ENCODE results near the gene LY86.

LY86 gene

GRCh38 chr6:6689400-6690143, 101.1 kb downstream of the LY86 start:
- ChIA-PET POLR2A (no interaction called here), CTCF (no interaction called here)
- H3K27ac ChIP-seq (ENCODE audit: insufficient read depth in 1 of 2, low read depth in 1 of 2, low read length in 2 of 2, poor library complexity in 1 of 2, severe bottlenecking in 2 of 2), result no peak overlapping the region
- no peaks in the 10 kb centered on the region for H3K27me3 ChIP-seq (replicated peaks in 2 of 5; ENCODE audit: control insufficient read depth in 4 of 5, insufficient read depth in 5 of 5, low read length in 4 of 5)
- peaks cover 0 to 16% (median 12%) of the 10 kb centered on the region in 5 experiments for H3K9me3 ChIP-seq (ENCODE audit: control extremely low read depth in 1 of 5, control insufficient read depth in 4 of 5, insufficient read depth in 2 of 5, low read depth in 1 of 5, low read length in 4 of 5)
- H3K4me1 ChIP-seq (ENCODE audit: control extremely low read depth in 1 of 4, control insufficient read depth in 4 of 4, insufficient read depth in 4 of 4, low read length in 3 of 4), result peaks cover 0 to 60% (median 29%) of the 10 kb centered on the region in 4 experiments
- no peak overlapping the region for H3K4me3 ChIP-seq (ENCODE audit: control insufficient read depth in 1 of 7, extremely low read depth in 1 of 7, insufficient read depth in 4 of 7, low read depth in 2 of 7, low read length in 6 of 7)
- 75% methylated on average over 2 of the region's 2 CpGs for WGBS (ENCODE audit: insufficient coverage)
- peak in 1 of 3 donors; percentile 53 for DNase-seq
- no peaks in the 10 kb centered on the region for H3K36me3 ChIP-seq (ENCODE audit: control insufficient read depth in 4 of 4, insufficient read depth in 4 of 4, low read length in 3 of 4)

- ChIA-PET CTCF (no interaction called here), POLR2A (no interaction called here)
- peaks cover 0 to 16% (median 12%) of the 10 kb centered on the region in 5 experiments for H3K9me3 ChIP-seq (ENCODE audit: control extremely low read depth in 1 of 5, control insufficient read depth in 4 of 5, insufficient read depth in 2 of 5, low read depth in 1 of 5, low read length in 4 of 5)
- 95% methylated on average over 2 of the region's 2 CpGs for WGBS (ENCODE audit: insufficient coverage)
- H3K27me3 ChIP-seq (replicated peaks in 2 of 5; ENCODE audit: control insufficient read depth in 4 of 5, insufficient read depth in 5 of 5, low read length in 4 of 5), result no peaks in the 10 kb centered on the region
- no peak for DNase-seq
- no peak overlapping the region for H3K27ac ChIP-seq (ENCODE audit: insufficient read depth in 1 of 2, low read depth in 1 of 2, low read length in 2 of 2, poor library complexity in 1 of 2, severe bottlenecking in 2 of 2)
- peaks cover 0 to 60% (median 33%) of the 10 kb centered on the region in 4 experiments for H3K4me1 ChIP-seq (ENCODE audit: control extremely low read depth in 1 of 4, control insufficient read depth in 4 of 4, insufficient read depth in 4 of 4, low read length in 3 of 4)
- no peaks in the 10 kb centered on the region for H3K36me3 ChIP-seq (ENCODE audit: control insufficient read depth in 4 of 4, insufficient read depth in 4 of 4, low read length in 3 of 4)
- H3K4me3 ChIP-seq (ENCODE audit: control insufficient read depth in 1 of 7, extremely low read depth in 1 of 7, insufficient read depth in 4 of 7, low read depth in 2 of 7, low read length in 6 of 7), result no peak overlapping the region
These were observed 101.6 kb downstream of the LY86 start for GRCh38 chr6:6690144-6690483.

GRCh38 chr6:6694368-6694780, 105.9 kb downstream of the LY86 start:
- POLR2A ChIA-PET, result interaction anchor here (0.6 kb wide), 1 partner anchor 467 kb away, joined by 3 read pairs; no protein-coding TSS in a partner anchor
- 90% methylated on average over 2 of the region's 6 CpGs for WGBS (ENCODE audit: insufficient coverage)
- Histone ChIP-seq H3K4me3 (ENCODE audit: control insufficient read depth in 1 of 7, extremely low read depth in 1 of 7, insufficient read depth in 4 of 7, low read depth in 2 of 7, low read length in 6 of 7) (no peak overlapping the region), H3K9me3 (ENCODE audit: control extremely low read depth in 1 of 5, control insufficient read depth in 4 of 5, insufficient read depth in 2 of 5, low read depth in 1 of 5, low read length in 4 of 5) (peaks cover 0 to 16% (median 12%) of the 10 kb centered on the region in 5 experiments), H3K36me3 (ENCODE audit: control insufficient read depth in 4 of 4, insufficient read depth in 4 of 4, low read length in 3 of 4) (no peaks in the 10 kb centered on the region), H3K27me3 (replicated peaks in 2 of 5; ENCODE audit: control insufficient read depth in 4 of 5, insufficient read depth in 5 of 5, low read length in 4 of 5) (no peaks in the 10 kb centered on the region), H3K4me1 (ENCODE audit: control extremely low read depth in 1 of 4, control insufficient read depth in 4 of 4, insufficient read depth in 4 of 4, low read length in 3 of 4) (peaks cover 4 to 54% (median 28%) of the 10 kb centered on the region in 4 experiments), H3K27ac (ENCODE audit: insufficient read depth in 1 of 2, low read depth in 1 of 2, low read length in 2 of 2, poor library complexity in 1 of 2, severe bottlenecking in 2 of 2) (no peak overlapping the region)
- CTCF ChIA-PET, result interaction anchor here (0.7 to 3.4 kb wide), 14 partner anchors 8 to 918 kb away, joined by 3 to 20 read pairs (median 4); no protein-coding TSS in a partner anchor
- DNase-seq, result no peak

- H3K9me3 ChIP-seq (ENCODE audit: control extremely low read depth in 1 of 5, control insufficient read depth in 4 of 5, insufficient read depth in 2 of 5, low read depth in 1 of 5, low read length in 4 of 5), result peaks cover 0 to 16% (median 12%) of the 10 kb centered on the region in 5 experiments
- H3K4me3 ChIP-seq (ENCODE audit: control insufficient read depth in 1 of 7, extremely low read depth in 1 of 7, insufficient read depth in 4 of 7, low read depth in 2 of 7, low read length in 6 of 7), result no peak overlapping the region
- no peaks in the 10 kb centered on the region for H3K36me3 ChIP-seq (ENCODE audit: control insufficient read depth in 4 of 4, insufficient read depth in 4 of 4, low read length in 3 of 4)
- WGBS (ENCODE audit: insufficient coverage), result 89% methylated on average over 11 of the region's 18 CpGs
- ChIA-PET CTCF (interaction anchor here (0.8 to 3.4 kb wide), 17 partner anchors 8 to 917 kb away, joined by 3 to 31 read pairs (median 6); no protein-coding TSS in a partner anchor), POLR2A (interaction anchor here (0.5 kb wide), 1 partner anchor 38 kb away, joined by 3 read pairs; no protein-coding TSS in a partner anchor)
- no peak overlapping the region for H3K27ac ChIP-seq (ENCODE audit: insufficient read depth in 1 of 2, low read depth in 1 of 2, low read length in 2 of 2, poor library complexity in 1 of 2, severe bottlenecking in 2 of 2)
- H3K4me1 ChIP-seq (ENCODE audit: control extremely low read depth in 1 of 4, control insufficient read depth in 4 of 4, insufficient read depth in 4 of 4, low read length in 3 of 4), result peaks cover 4 to 54% (median 30%) of the 10 kb centered on the region in 4 experiments
- no peak for DNase-seq
- no peaks in the 10 kb centered on the region for H3K27me3 ChIP-seq (replicated peaks in 2 of 5; ENCODE audit: control insufficient read depth in 4 of 5, insufficient read depth in 5 of 5, low read length in 4 of 5)
These were observed 106.5 kb downstream of the LY86 start for GRCh38 chr6:6694825-6695624.

- Histone ChIP-seq H3K4me1 (ENCODE audit: control extremely low read depth in 1 of 4, control insufficient read depth in 4 of 4, insufficient read depth in 4 of 4, low read length in 3 of 4) (peaks cover 4 to 60% (median 36%) of the 10 kb centered on the region in 4 experiments), H3K27me3 (replicated peaks in 2 of 5; ENCODE audit: control insufficient read depth in 4 of 5, insufficient read depth in 5 of 5, low read length in 4 of 5) (no peaks in the 10 kb centered on the region), H3K9me3 (ENCODE audit: control extremely low read depth in 1 of 5, control insufficient read depth in 4 of 5, insufficient read depth in 2 of 5, low read depth in 1 of 5, low read length in 4 of 5) (peaks cover 0 to 14% (median 12%) of the 10 kb centered on the region in 5 experiments), H3K27ac (ENCODE audit: insufficient read depth in 1 of 2, low read depth in 1 of 2, low read length in 2 of 2, poor library complexity in 1 of 2, severe bottlenecking in 2 of 2) (no peak overlapping the region), H3K4me3 (ENCODE audit: control insufficient read depth in 1 of 7, extremely low read depth in 1 of 7, insufficient read depth in 4 of 7, low read depth in 2 of 7, low read length in 6 of 7) (no peak overlapping the region), H3K36me3 (ENCODE audit: control insufficient read depth in 4 of 4, insufficient read depth in 4 of 4, low read length in 3 of 4) (no peaks in the 10 kb centered on the region)
- CTCF ChIA-PET, result interaction anchor here (0.6 to 3.4 kb wide), 21 partner anchors 9 to 917 kb away, joined by 3 to 31 read pairs (median 5); no protein-coding TSS in a partner anchor
- POLR2A ChIA-PET, result no interaction called here
- WGBS (ENCODE audit: insufficient coverage), result 92% methylated on average over 5 of the region's 6 CpGs
- no peak for DNase-seq
These were observed 107.2 kb downstream of the LY86 start for GRCh38 chr6:6695625-6696276.

GRCh38 chr6:6696867-6697531, 108.5 kb downstream of the LY86 start:
- H3K27ac ChIP-seq (ENCODE audit: insufficient read depth in 1 of 2, low read depth in 1 of 2, low read length in 2 of 2, poor library complexity in 1 of 2, severe bottlenecking in 2 of 2), result no peak overlapping the region
- no peaks in the 10 kb centered on the region for H3K27me3 ChIP-seq (replicated peaks in 2 of 5; ENCODE audit: control insufficient read depth in 4 of 5, insufficient read depth in 5 of 5, low read length in 4 of 5)
- no peaks in the 10 kb centered on the region for H3K36me3 ChIP-seq (ENCODE audit: control insufficient read depth in 4 of 4, insufficient read depth in 4 of 4, low read length in 3 of 4)
- H3K4me1 ChIP-seq (ENCODE audit: control extremely low read depth in 1 of 4, control insufficient read depth in 4 of 4, insufficient read depth in 4 of 4, low read length in 3 of 4), result peaks cover 4 to 72% (median 38%) of the 10 kb centered on the region in 4 experiments
- H3K4me3 ChIP-seq (ENCODE audit: control insufficient read depth in 1 of 7, extremely low read depth in 1 of 7, insufficient read depth in 4 of 7, low read depth in 2 of 7, low read length in 6 of 7), result no peak overlapping the region
- ChIA-PET CTCF (interaction anchor here (0.6 to 3.4 kb wide), 27 partner anchors 9 to 588 kb away, joined by 3 to 31 read pairs (median 4); no protein-coding TSS in a partner anchor), POLR2A (interaction anchor here (0.7 kb wide), 1 partner anchor 29 kb away, joined by 3 read pairs; no protein-coding TSS in a partner anchor)
- 38% methylated on average over 6 of the region's 9 CpGs for WGBS (ENCODE audit: insufficient coverage)
- DNase-seq, result peak; percentile 83 to 91 (median 87)
- H3K9me3 ChIP-seq (ENCODE audit: control extremely low read depth in 1 of 5, control insufficient read depth in 4 of 5, insufficient read depth in 2 of 5, low read depth in 1 of 5, low read length in 4 of 5), result peaks cover 0 to 2% (median under 1%) of the 10 kb centered on the region in 5 experiments

Measured in common myeloid progenitor, CD34-positive (primary cell).